ENCODE measurements around the gene ANO10. TPM values are rescaled to one million over a fixed set of nuclear protein-coding genes. Genes with fewer than 3 reads are reported as not detected.

Gene ANO10
- total RNA-seq, 2 donors from 2014 or later: 9.6 to 11.3 TPM

DNA sequence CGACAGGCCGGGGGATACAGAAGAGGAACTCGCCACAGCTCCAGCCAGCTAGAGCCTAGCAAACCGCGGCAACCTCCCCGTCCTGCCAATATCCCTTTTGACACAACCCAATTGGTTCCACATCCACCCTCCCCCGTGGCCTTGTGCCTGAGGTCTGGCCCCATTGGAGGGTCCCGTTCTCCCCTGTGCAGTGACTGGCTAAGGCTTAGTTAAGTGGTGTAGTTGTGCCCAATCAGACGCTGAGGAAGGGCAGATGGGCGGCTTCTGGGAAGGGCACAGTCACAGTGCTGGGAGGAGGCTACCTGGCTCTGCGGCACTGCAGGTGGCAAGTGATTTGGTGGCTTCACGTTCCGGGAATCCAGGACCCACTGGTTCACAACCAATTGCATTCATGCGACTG is 256.9 kb downstream of the ANO10 start:
- no peak overlapping the region for H3K27ac ChIP-seq
- TF ChIP-seq, protein P1, sequence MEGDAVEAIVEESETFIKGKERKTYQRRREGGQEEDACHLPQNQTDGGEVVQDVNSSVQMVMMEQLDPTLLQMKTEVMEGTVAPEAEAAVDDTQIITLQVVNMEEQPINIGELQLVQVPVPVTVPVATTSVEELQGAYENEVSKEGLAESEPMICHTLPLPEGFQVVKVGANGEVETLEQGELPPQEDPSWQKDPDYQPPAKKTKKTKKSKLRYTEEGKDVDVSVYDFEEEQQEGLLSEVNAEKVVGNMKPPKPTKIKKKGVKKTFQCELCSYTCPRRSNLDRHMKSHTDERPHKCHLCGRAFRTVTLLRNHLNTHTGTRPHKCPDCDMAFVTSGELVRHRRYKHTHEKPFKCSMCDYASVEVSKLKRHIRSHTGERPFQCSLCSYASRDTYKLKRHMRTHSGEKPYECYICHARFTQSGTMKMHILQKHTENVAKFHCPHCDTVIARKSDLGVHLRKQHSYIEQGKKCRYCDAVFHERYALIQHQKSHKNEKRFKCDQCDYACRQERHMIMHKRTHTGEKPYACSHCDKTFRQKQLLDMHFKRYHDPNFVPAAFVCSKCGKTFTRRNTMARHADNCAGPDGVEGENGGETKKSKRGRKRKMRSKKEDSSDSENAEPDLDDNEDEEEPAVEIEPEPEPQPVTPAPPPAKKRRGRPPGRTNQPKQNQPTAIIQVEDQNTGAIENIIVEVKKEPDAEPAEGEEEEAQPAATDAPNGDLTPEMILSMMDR (IDR thresholded peaks at IDR 0.05): no peak
- no peaks in the 10 kb centered on the region for H3K9me3 ChIP-seq
- H3K4me1 ChIP-seq: peaks cover 0 to 28% of the 10 kb centered on the region in 2 donors
- H3K27me3 ChIP-seq: no peaks in the 10 kb centered on the region
- H3K36me3 ChIP-seq: no peaks in the 10 kb centered on the region
- no peak for DNase-seq (ENCODE audit: low spot score)
- H3K4me3 ChIP-seq: no peak overlapping the region

DNA sequence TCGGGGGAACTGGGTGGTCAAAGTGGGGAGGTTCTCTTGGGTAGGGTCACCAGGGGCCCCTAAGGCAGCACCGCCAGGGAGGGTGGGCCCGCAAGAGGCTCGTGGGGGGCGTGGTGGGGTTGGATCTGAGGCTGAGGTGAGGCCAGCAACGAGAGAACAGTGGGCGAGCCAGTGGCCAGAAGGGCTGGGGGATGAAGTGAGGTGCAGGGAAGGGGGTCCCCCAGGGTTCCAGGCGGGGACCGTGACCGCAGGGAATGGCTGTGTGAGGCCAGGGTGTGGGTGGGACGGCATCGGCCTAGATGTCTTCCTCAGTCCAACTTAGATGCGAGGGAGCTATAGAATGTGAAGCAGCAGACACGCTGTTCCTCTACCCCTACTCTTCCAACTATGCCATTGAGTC is 257.3 kb downstream of the ANO10 start:
- Histone ChIP-seq H3K27ac (no peak overlapping the region), H3K9me3 (no peaks in the 10 kb centered on the region), H3K36me3 (no peaks in the 10 kb centered on the region), H3K27me3 (no peaks in the 10 kb centered on the region), H3K4me1 (peaks cover 0 to 28% of the 10 kb centered on the region in 2 donors), H3K4me3 (no peak overlapping the region)
- TF ChIP-seq, protein P1 (IDR thresholded peaks at IDR 0.05): no peak
- no peak for DNase-seq (ENCODE audit: low spot score)

DNA sequence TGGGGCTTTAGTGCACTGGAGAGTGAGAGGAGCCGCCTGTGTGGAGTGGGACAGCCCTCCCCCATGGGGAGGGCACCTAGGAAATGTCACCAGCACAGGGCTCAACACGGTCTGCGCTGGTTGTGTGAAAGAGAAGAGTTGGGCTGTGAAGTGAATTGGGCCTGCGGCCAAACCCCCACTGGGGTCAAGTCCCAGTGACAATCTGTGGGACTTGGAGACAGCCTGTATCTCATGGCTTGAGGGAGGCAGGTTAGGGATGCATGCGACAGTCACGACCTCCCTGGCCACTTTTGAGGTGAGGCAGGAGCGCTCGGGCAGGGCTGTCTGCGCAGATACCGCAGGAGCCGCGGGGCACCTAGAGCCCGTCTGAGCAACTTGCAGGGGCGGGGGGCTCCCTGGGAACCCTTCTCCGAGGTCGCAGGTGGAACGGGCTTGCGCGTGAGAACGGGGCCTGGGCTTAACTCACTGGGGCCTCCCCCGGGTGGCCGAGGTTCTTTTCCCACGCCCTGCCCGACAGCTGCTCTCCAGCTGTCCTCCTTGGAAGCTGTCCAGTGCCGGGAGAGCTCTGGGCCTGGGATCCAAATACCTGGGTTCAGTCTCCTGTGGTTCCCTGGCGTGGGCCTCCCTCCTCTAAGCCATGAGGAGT is 258.1 kb downstream of the ANO10 start:
- Histone ChIP-seq H3K27ac (peak overlapping the region in 1 of 2 donors; percentile 8), H3K27me3 (no peaks in the 10 kb centered on the region), H3K9me3 (no peaks in the 10 kb centered on the region), H3K4me3 (no peak overlapping the region), H3K36me3 (no peaks in the 10 kb centered on the region), H3K4me1 (peaks cover 0 to 28% of the 10 kb centered on the region in 2 donors)
- DNase-seq (ENCODE audit: low spot score): no peak
- TF ChIP-seq, protein P1 (IDR thresholded peaks at IDR 0.05): no peak

DNA sequence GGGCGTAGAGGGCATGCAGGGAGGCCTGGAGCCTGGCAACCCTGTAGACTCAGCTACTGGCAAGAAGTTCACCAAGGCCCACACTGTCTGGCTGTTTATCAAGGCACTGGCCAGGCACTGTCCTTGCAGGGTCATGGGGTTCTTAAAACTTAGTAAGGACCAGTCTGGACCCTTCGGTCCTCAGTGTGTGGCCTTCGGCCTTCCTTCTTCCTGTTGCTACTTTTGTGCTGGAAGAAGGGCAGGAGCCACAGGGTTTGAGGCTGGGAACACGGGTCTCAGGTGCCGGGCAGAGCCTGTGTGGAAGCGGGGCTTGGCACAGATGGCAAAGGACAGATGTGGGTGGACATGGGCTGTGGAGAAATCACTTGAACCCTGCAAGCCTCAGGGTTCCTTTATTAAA is 258.9 kb downstream of the ANO10 start:
- Histone ChIP-seq H3K27ac (peak overlapping the region in 1 of 2 donors; percentile 8), H3K4me3 (no peak overlapping the region), H3K4me1 (peaks cover 0 to 28% of the 10 kb centered on the region in 2 donors), H3K36me3 (no peaks in the 10 kb centered on the region), H3K9me3 (no peaks in the 10 kb centered on the region), H3K27me3 (no peaks in the 10 kb centered on the region)
- TF ChIP-seq, protein P1 (IDR thresholded peaks at IDR 0.05): no peak
- DNase-seq (ENCODE audit: low spot score): no peak

DNA sequence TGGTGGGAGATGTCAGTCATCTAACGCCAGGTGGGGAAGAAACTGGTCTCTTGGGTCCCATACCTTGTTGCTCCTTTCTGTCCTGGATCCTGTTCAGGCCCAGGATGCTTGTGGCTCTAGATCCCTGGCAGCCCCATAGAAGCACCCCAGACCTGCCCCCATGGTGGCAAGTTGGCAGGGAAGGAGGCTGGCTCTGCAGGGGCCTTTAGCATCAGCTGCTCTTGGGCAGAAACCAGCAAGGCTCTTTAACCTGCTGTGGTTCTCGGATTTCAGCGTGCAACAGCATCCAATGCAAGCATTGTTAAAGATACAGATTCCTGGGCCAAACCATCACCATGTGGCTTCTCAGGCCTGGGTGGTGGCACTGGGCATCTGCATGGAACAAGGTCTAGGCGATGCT is 259.6 kb downstream of the ANO10 start:
- no peak for DNase-seq (ENCODE audit: low spot score)
- H3K9me3 ChIP-seq: no peaks in the 10 kb centered on the region
- no peak overlapping the region for H3K27ac ChIP-seq

More for the DNA sequence above, 259.6 kb downstream of the ANO10 start:
- TF ChIP-seq, protein P1 (IDR thresholded peaks at IDR 0.05): no peak
- no peaks in the 10 kb centered on the region for H3K27me3 ChIP-seq
- H3K4me1 ChIP-seq: peaks cover 0 to 26% of the 10 kb centered on the region in 2 donors
- H3K4me3 ChIP-seq: no peak overlapping the region
- no peaks in the 10 kb centered on the region for H3K36me3 ChIP-seq
